DND-41 (cell line): ENCODE measurements around the gene GJB2.

Experiments used
- ATAC-seq: fragments of 200-7000 bp; cut with Tn5 transposase; 3 replicates; pipeline ENCODE4 v1.9.1; 2021; ENCODE audit warnings: low read depth; ENCODE audit not compliant: insufficient read depth
- DNase-seq: peaks from one replicate; pipeline ENCODE4 v3.0.0-alpha.2; 2020
- H2AFZ ChIP-seq: 2 replicates; pipeline ENCODE4 v1.6.0; 2012; ENCODE audit warnings: low read depth, low read length
- H3K27ac ChIP-seq: 2 replicates; pipeline ENCODE4 v1.5.1; 2012; ENCODE audit warnings: low read length, inconsistent platforms
- H3K27me3 ChIP-seq: fragments of 200-600 bp; sonication (generic); 2 replicates; pipeline ENCODE4 v1.6.0; 2012; ENCODE audit warnings: low read length, mild to moderate bottlenecking, inconsistent platforms; ENCODE audit not compliant: insufficient read depth, poor library complexity
- H3K36me3 ChIP-seq: 2 replicates; pipeline ENCODE4 v1.5.1; 2012; ENCODE audit warnings: low read length, inconsistent platforms; ENCODE audit not compliant: insufficient read depth
- H3K4me1 ChIP-seq: 2 replicates; pipeline ENCODE4 v1.5.1; 2012; ENCODE audit warnings: mild to moderate bottlenecking, low read length; ENCODE audit not compliant: insufficient read depth
- H3K4me2 ChIP-seq: 2 replicates; pipeline ENCODE4 v1.6.0; 2012; ENCODE audit warnings: mild to moderate bottlenecking, moderate library complexity, low read length, inconsistent platforms; ENCODE audit not compliant: insufficient read depth
- H3K4me3 ChIP-seq, 2 experiments: fragments of 200-600 bp in 1 of 2; shearing (Covaris generic) in 1 of 2; 2 replicates each; pipeline ENCODE4 v1.5.1; 2012 to 2016; ENCODE audit warnings: inconsistent platforms in 2 of 2, low read length in 2 of 2, mild to moderate bottlenecking in 2 of 2, low read depth in 1 of 2, moderate library complexity in 1 of 2
- H3K79me2 ChIP-seq: 2 replicates; pipeline ENCODE4 v1.6.0; 2012; ENCODE audit warnings: low read length, inconsistent platforms; ENCODE audit not compliant: insufficient read depth
- H3K9ac ChIP-seq: 2 replicates; pipeline ENCODE4 v1.6.0; 2012; ENCODE audit warnings: low read depth, mild to moderate bottlenecking, inconsistent platforms, low read length, moderate library complexity
- H3K9me3 ChIP-seq: 2 replicates; pipeline ENCODE4 v1.5.1; 2012; ENCODE audit warnings: low read length, moderate library complexity, mild to moderate bottlenecking, inconsistent platforms; ENCODE audit not compliant: insufficient read depth, severe bottlenecking
- H4K20me1 ChIP-seq: 2 replicates; pipeline ENCODE4 v1.6.0; 2012; ENCODE audit warnings: low read length; ENCODE audit not compliant: insufficient read depth
- CTCF ChIP-seq: IDR thresholded peaks from 2 replicates; pipeline ENCODE4 v1.5.1; 2012; ENCODE audit warnings: borderline replicate concordance, low read length, moderate library complexity, mild to moderate bottlenecking; ENCODE audit not compliant: poor library complexity, severe bottlenecking; ENCODE audit errors: extremely low read depth
- EZH2 ChIP-seq: IDR thresholded peaks from 3 replicates; pipeline ENCODE4 v1.6.1; 2012; ENCODE audit warnings: borderline replicate concordance, low read depth, mild to moderate bottlenecking, moderate library complexity, low read length, inconsistent platforms; ENCODE audit not compliant: severe bottlenecking

Gene GJB2

GRCh38 chr13:20148501-20149183 lies 44.1 kb downstream of the GJB2 start:
- H3K9me3 ChIP-seq, result no peaks in the 10 kb centered on the region
- no peak overlapping the region for H2AFZ ChIP-seq
- no peak overlapping the region for H3K9ac ChIP-seq
- H3K27ac ChIP-seq, result no peak overlapping the region
- no peaks in the 10 kb centered on the region for H3K4me1 ChIP-seq
- H3K4me3 ChIP-seq, result no peak overlapping the region
- TF ChIP-seq EZH2 (no peak), CTCF (no peak)
- H4K20me1 ChIP-seq, result no peaks in the 10 kb centered on the region; the same call in 1 of the 2 replicates
- no peak for ATAC-seq
- DNase-seq, result no peak
- no peaks in the 10 kb centered on the region for H3K79me2 ChIP-seq
- H3K27me3 ChIP-seq, result peaks cover 5% of the 10 kb centered on the region
- no peaks in the 10 kb centered on the region for H3K36me3 ChIP-seq
- no peak overlapping the region for H3K4me2 ChIP-seq

GRCh38 chr13:20146381-20146780 lies 46.4 kb downstream of the GJB2 start:
- Histone ChIP-seq H3K9ac (no peak overlapping the region), H4K20me1 (no peaks in the 10 kb centered on the region; the same call in 1 of the 2 replicates), H3K27ac (no peak overlapping the region), H3K27me3 (peaks cover 5% of the 10 kb centered on the region), H3K9me3 (no peaks in the 10 kb centered on the region), H2AFZ (no peak overlapping the region), H3K4me2 (no peak overlapping the region), H3K4me3 (no peak overlapping the region), H3K4me1 (no peaks in the 10 kb centered on the region), H3K36me3 (no peaks in the 10 kb centered on the region), H3K79me2 (no peaks in the 10 kb centered on the region)
- DNase-seq (no peak), ATAC-seq (no peak)
- no peak for TF ChIP-seq CTCF
- no peak for TF ChIP-seq EZH2

GRCh38 chr13:20145521-20145920 lies 47.2 kb downstream of the GJB2 start:
- Histone ChIP-seq H3K4me1 (no peaks in the 10 kb centered on the region), H3K4me3 (no peak overlapping the region), H3K27ac (no peak overlapping the region), H3K36me3 (no peaks in the 10 kb centered on the region), H4K20me1 (no peaks in the 10 kb centered on the region; the same call in 1 of the 2 replicates), H3K9ac (no peak overlapping the region), H3K79me2 (no peaks in the 10 kb centered on the region), H3K27me3 (peaks cover 5% of the 10 kb centered on the region), H3K4me2 (no peak overlapping the region), H2AFZ (no peak overlapping the region), H3K9me3 (no peaks in the 10 kb centered on the region)
- no peak for TF ChIP-seq EZH2
- TF ChIP-seq CTCF, result no peak
- DNase-seq (no peak), ATAC-seq (no peak)
